Middle frontal gyrus (tissue), 1 donor: ENCODE results near the gene ZBTB42.
"Not testable (repeated sequence)": the region's sequence is repeated elsewhere in the genome, so short reads cannot be mapped to it uniquely, and the experiment has no call there.

ENCODE experiments used
- DNase-seq: peaks from one replicate; pipeline ENCODE4 v3.0.0-alpha.2; 2015; ENCODE audit warnings: low spot score; ENCODE audit errors: extremely low spot score

The ZBTB42 gene

GRCh38 chr14:104806625-104807465 is 5.9 kb downstream of the ZBTB42 start:
- DNase-seq: no peak

GRCh38 chr14:104808456-104808855 is 7.6 kb downstream of the ZBTB42 start:
- no peak for DNase-seq

- DNase-seq: no peak
These were observed 9.4 kb downstream of the ZBTB42 start for GRCh38 chr14:104810316-104810715.

GRCh38 chr14:104813286-104813685 is 12.4 kb downstream of the ZBTB42 start:
- DNase-seq: no peak

GRCh38 chr14:104814701-104815100 is 13.8 kb downstream of the ZBTB42 start:
- DNase-seq: not testable (repeated sequence)

GRCh38 chr14:104816616-104816884 is 15.6 kb downstream of the ZBTB42 start:
- DNase-seq: no peak

- DNase-seq: no peak
These were observed 17.2 kb downstream of the ZBTB42 start for GRCh38 chr14:104817930-104818713.

GRCh38 chr14:104818714-104819161 is 17.8 kb downstream of the ZBTB42 start:
- DNase-seq: no peak

- DNase-seq: no peak
These were observed 18.5 kb downstream of the ZBTB42 start for GRCh38 chr14:104819361-104819781.

- DNase-seq: no peak
These were observed 19.8 kb downstream of the ZBTB42 start for GRCh38 chr14:104820669-104821228.

GRCh38 chr14:104821229-104821945 is 20.5 kb downstream of the ZBTB42 start:
- DNase-seq: no peak

- DNase-seq: no peak
These were observed 21.2 kb downstream of the ZBTB42 start for GRCh38 chr14:104821971-104822608.

GRCh38 chr14:104822821-104823615 is 22.1 kb downstream of the ZBTB42 start:
- DNase-seq: no peak

- DNase-seq: no peak
These were observed 23.6 kb downstream of the ZBTB42 start for GRCh38 chr14:104824353-104824997.

- DNase-seq: peak; percentile 80
These were observed 25.4 kb downstream of the ZBTB42 start for GRCh38 chr14:104826189-104826860.

- DNase-seq: no peak
These were observed 25.9 kb downstream of the ZBTB42 start for GRCh38 chr14:104826861-104827176.

GRCh38 chr14:104827177-104828055 is 26.5 kb downstream of the ZBTB42 start:
- DNase-seq: no peak

- DNase-seq: no peak
These were observed 29.9 kb downstream of the ZBTB42 start for GRCh38 chr14:104830781-104831180.
